ENCODE results near the gene HDAC9. TPM values are rescaled to one million over a fixed set of nuclear protein-coding genes. Genes with fewer than 3 reads are reported as not detected.
"Not testable (repeated sequence)": the region's sequence is repeated elsewhere in the genome, so short reads cannot be mapped to it uniquely, and the experiment has no call there.

Gene HDAC9
- total RNA-seq, 6 donors from 2014 or later = 8.4 to 23.1 (median 10.4) TPM

GRCh38 chr7:18978108-18978495, 482.6 kb downstream of the HDAC9 start:
- Histone ChIP-seq H3K36me3 (no peaks in the 10 kb centered on the region), H3K27ac (no peak overlapping the region), H3K27me3 (no peaks in the 10 kb centered on the region), H3K9me3 (no peaks in the 10 kb centered on the region), H3K4me1 (no peaks in the 10 kb centered on the region), H3K4me3 (no peak overlapping the region)
- TF ChIP-seq EP300 (IDR thresholded peaks at IDR 0.05) (no peak), POLR2AphosphoS5 (IDR thresholded peaks at IDR 0.05) (no peak), POLR2A (IDR thresholded peaks at IDR 0.05) (no peak), CTCF (IDR thresholded peaks at IDR 0.05) (no peak)
- DNase-seq = no peak
- ATAC-seq (ENCODE audit: low FRiP score in 2 of 2) = peak in 1 of 2 donors; percentile 87
- 53 to 56% methylated on average over 2 of the region's 2 CpGs for WGBS, 2 donors

GRCh38 chr7:18990700-18991099, 495.2 kb downstream of the HDAC9 start:
- ATAC-seq (ENCODE audit: low FRiP score in 2 of 2) = not testable (repeated sequence)

GRCh38 chr7:18993933-18994668, 498.6 kb downstream of the HDAC9 start:
- Histone ChIP-seq H3K4me3 (no peak overlapping the region), H3K9me3 (no peaks in the 10 kb centered on the region), H3K27ac (no peak overlapping the region), H3K4me1 (no peaks in the 10 kb centered on the region), H3K27me3 (no peaks in the 10 kb centered on the region), H3K36me3 (no peaks in the 10 kb centered on the region)
- DNase-seq (no peak), ATAC-seq (ENCODE audit: low FRiP score in 2 of 2) (no peak)
- no peak for TF ChIP-seq CTCF (IDR thresholded peaks at IDR 0.05)
- TF ChIP-seq EP300 (IDR thresholded peaks at IDR 0.05) = no peak
- WGBS, 2 donors = 63 to 71% methylated on average over 3 of the region's 3 CpGs

More at GRCh38 chr7:18990700-18991099, 495.2 kb downstream of the HDAC9 start:
- H3K4me3 ChIP-seq, H3K27me3 ChIP-seq, H3K9me3 ChIP-seq, H3K36me3 ChIP-seq, H3K4me1 ChIP-seq, H3K27ac ChIP-seq: not testable (repeated sequence)
- 91 to 97% methylated on average over 14 to 20 of the region's 20 CpGs for WGBS, 2 donors
- DNase-seq = peak in 1 of 2 donors; percentile 24

GRCh38 chr7:18995270-18995671, 499.7 kb downstream of the HDAC9 start:
- H3K27ac ChIP-seq = no peak overlapping the region
- no peaks in the 10 kb centered on the region for H3K4me1 ChIP-seq
- TF ChIP-seq POLR2AphosphoS5 (IDR thresholded peaks at IDR 0.05) (no peak), CTCF (IDR thresholded peaks at IDR 0.05) (no peak), EP300 (IDR thresholded peaks at IDR 0.05) (no peak), POLR2A (IDR thresholded peaks at IDR 0.05) (no peak)
- DNase-seq (no peak), ATAC-seq (ENCODE audit: low FRiP score in 2 of 2) (no peak)
- no peaks in the 10 kb centered on the region for H3K36me3 ChIP-seq
- H3K4me3 ChIP-seq = no peak overlapping the region
- WGBS, 2 donors = 75 to 82% methylated on average over 3 of the region's 3 CpGs
- no peaks in the 10 kb centered on the region for H3K27me3 ChIP-seq
- H3K9me3 ChIP-seq = no peaks in the 10 kb centered on the region

GRCh38 chr7:18995811-18996426, 500.4 kb downstream of the HDAC9 start:
- Histone ChIP-seq H3K9me3 (no peaks in the 10 kb centered on the region), H3K27ac (peak overlapping the region in 1 of 4 donors; percentile 4), H3K27me3 (no peaks in the 10 kb centered on the region), H3K4me1 (no peaks in the 10 kb centered on the region), H3K36me3 (no peaks in the 10 kb centered on the region), H3K4me3 (no peak overlapping the region)
- TF ChIP-seq CTCF (IDR thresholded peaks at IDR 0.05) = no peak
- no peak for TF ChIP-seq POLR2AphosphoS5 (IDR thresholded peaks at IDR 0.05)
- TF ChIP-seq EP300 (IDR thresholded peaks at IDR 0.05) = no peak
- no peak for TF ChIP-seq POLR2A (IDR thresholded peaks at IDR 0.05)
- 52 to 66% methylated on average over 5 of the region's 5 CpGs for WGBS, 2 donors
- DNase-seq = no peak
- no peak for ATAC-seq (ENCODE audit: low FRiP score in 2 of 2)
